Transverse colon (tissue), 4 donors: ENCODE data around the gene P3H4. TPM values are rescaled to one million over a fixed set of nuclear protein-coding genes. Genes with fewer than 3 reads are reported as not detected.

ENCODE experiments used
- DNase-seq: peaks from one replicate; pipeline ENCODE4 v3.0.0-alpha.2; 2019
- H3K27ac ChIP-seq, 4 donors: fragments of 200-600 bp; sonication (generic); 2 replicates each; pipeline ENCODE4 v1.5.1; 2016 to 2018; ENCODE audit warnings: inconsistent platforms in 4 of 4
- H3K27me3 ChIP-seq: fragments of 200-600 bp; sonication (generic); 2 replicates; pipeline ENCODE4 v1.5.1; 2017; ENCODE audit warnings: inconsistent platforms
- H3K36me3 ChIP-seq, 4 donors: fragments of 200-600 bp; sonication (generic); 2 replicates each; pipeline ENCODE4 v1.5.1; 2017 to 2019; ENCODE audit warnings: inconsistent platforms in 4 of 4
- H3K4me1 ChIP-seq, 4 donors: fragments of 200-600 bp; sonication (generic); 2 replicates each; pipeline ENCODE4 v1.5.1; 2017 to 2020; ENCODE audit warnings: inconsistent platforms in 4 of 4
- H3K4me3 ChIP-seq, 4 donors: fragments of 200-600 bp; sonication (generic); 1 replicate in 1 of 4; 2 replicates in 3 of 4; pipeline versions ENCODE4 v1.5.1 to v1.6.1; 2017 to 2019; ENCODE audit warnings: inconsistent platforms in 4 of 4
- H3K9me3 ChIP-seq, 2 donors: fragments of 200-600 bp; sonication (generic); 2 replicates each; pipeline ENCODE4 v1.5.1; 2017 to 2019; ENCODE audit warnings: inconsistent platforms in 2 of 2
- CTCF ChIP-seq, 5 experiments: fragments of 200-600 bp in 3 of 5; fragments of 450-650 bp in 2 of 5; sonication (generic) in 3 of 5; IDR thresholded peaks; 1 replicate in 2 of 5; 2 replicates in 3 of 5; pipeline ENCODE4 v1.5.1; 2016 to 2017; ENCODE audit warnings: antibody characterized with exemption in 5 of 5, inconsistent platforms in 3 of 5, mild to moderate bottlenecking in 2 of 5, moderate library complexity in 1 of 5
- EP300 ChIP-seq: sonication (generic); formaldehyde crosslinking; IDR thresholded peaks from one replicate; pipeline ENCODE4 v1.6.1; 2017; ENCODE audit warnings: antibody characterized with exemption, low read depth
- POLR2A ChIP-seq: fragments of 450-650 bp; IDR thresholded peaks from one replicate; pipeline ENCODE4 v1.6.1; 2016; ENCODE audit warnings: antibody characterized with exemption, mild to moderate bottlenecking, moderate library complexity
- POLR2AphosphoS5 ChIP-seq, 3 donors: sonication (generic); formaldehyde crosslinking; IDR thresholded peaks; one replicate each; pipeline ENCODE4 v1.6.1; 2016; ENCODE audit warnings: antibody characterized with exemption in 3 of 3
- WGBS, 2 donors: methylation state at CpG; one replicate each; pipeline ENCODE4 v1.1.5; 2018; ENCODE audit warnings: low coverage in 1 of 2; 5-methylcytosine and 5-hydroxymethylcytosine counted together
- in situ Hi-C, 4 donors: fragments of 200-750 bp; cut with MboI; loops; one replicate each; pipeline versions ENCODE4 v1.15.0 to v1.15.1; 2017; ENCODE audit warnings: low sequenced_read_pairs in 3 of 4, low pct_ligation_motif_present in 1 of 4, low pct_unique_long_range_greater_than_20kb in 1 of 4
- intact Hi-C: fragments of 100-400 bp; cut with DNase I; formaldehyde crosslinking; loops from one replicate; pipeline ENCODE4 v1.15.1; 2023; ENCODE audit warnings: low total_unique reads
- total RNA-seq, 4 donors: library from RNA; depleted of rRNA; stranded (reverse); fragments of >200 nt; gene quantifications; one replicate each; pipeline ENCODE4 v1.1.0, GENCODE V29; 2016

Gene P3H4
- total RNA-seq, 4 donors from 2014 or later: 18.7 to 39.6 (median 22.5) TPM

DNA sequence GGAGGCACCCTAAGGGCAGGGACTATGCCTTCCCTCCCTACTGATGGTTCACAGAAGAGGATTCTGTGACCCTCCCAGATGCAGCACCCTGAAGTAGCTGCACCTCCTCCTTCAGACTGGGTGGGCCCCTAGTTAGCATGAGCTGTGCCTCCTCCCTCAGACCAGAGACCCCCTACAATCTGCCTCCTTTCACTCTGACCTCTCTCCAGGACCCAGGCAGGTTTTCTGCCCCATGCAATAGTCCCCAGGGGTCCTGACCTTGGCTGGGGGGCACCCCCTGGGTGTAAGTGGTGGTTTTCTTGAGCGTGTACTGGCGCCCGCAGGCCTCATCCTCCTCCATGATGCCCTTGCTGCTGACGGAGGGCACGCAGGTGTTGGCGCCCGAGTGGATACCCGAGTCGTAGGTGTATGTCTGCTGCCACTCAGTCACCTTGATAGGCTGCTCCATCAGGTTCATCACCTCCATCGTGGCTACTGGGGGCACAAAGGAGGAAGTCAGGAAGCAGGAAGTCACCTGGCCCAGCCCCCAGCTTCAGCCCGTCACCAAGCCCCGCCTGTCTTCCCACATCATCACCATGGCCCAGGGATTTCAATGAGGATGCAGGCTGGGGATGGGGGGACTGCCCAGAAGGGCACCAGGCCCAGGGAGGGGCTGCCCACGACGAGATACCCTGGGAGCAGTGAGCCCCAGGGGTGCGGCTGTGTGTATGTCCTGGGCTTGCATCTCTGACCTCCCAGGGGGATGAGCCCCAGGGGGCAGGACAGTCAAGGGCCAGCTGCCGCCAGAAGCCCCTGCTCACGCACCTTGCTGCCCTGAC is 40.2 kb downstream of the P3H4 start:
- TF ChIP-seq CTCF (IDR thresholded peaks at IDR 0.05): no peak
- no peak for TF ChIP-seq EP300
- no peak for TF ChIP-seq POLR2A
- H3K27me3 ChIP-seq: no peaks in the 10 kb centered on the region
- H3K36me3 ChIP-seq: peaks cover 0 to 32% (median 15%) of the 10 kb centered on the region in 4 donors
- 65% methylated on average over 17 of the region's 17 CpGs; no CpG with 5 or more reads in 1 of the 2 donors for WGBS, 2 donors
- intact Hi-C loops: no loop called here
- H3K4me3 ChIP-seq: no peak overlapping the region
- peaks cover 42 to 53% (median 51%) of the 10 kb centered on the region in 4 donors for H3K4me1 ChIP-seq
- no peaks in the 10 kb centered on the region for H3K9me3 ChIP-seq
- peak; percentile 20 for DNase-seq
- in situ Hi-C loops: no loop called here
- peak overlapping the region; percentile 91 to 96 (median 92) for H3K27ac ChIP-seq

DNA sequence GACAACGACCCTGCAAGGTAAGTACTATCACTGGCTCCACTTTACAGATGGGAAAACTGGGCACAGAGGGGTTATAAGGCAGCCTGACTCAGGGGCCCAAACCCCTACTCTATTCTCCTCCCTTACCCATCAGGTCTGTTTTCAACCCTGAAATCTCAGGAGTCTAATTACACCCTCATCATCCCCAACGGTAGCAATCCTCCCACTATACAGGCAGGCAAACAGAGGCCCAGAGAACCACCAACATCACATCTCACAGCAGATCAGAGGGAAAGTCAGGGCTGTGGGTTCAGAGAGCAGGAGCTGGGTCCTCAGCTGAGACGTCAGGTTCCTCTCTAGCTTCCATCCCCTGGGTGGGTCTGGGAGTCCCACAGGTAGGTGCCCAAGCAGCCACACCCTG is 41.8 kb downstream of the P3H4 start:
- DNase-seq: no peak
- peak overlapping the region in 1 of 4 donors; percentile 96 for H3K27ac ChIP-seq
- no peak overlapping the region for H3K4me3 ChIP-seq
- in situ Hi-C loops (no loop called here), intact Hi-C loops (no loop called here)
- 60 to 62% methylated on average over 1 to 3 of the region's 3 CpGs for WGBS, 2 donors
- no peaks in the 10 kb centered on the region for H3K27me3 ChIP-seq
- no peak for TF ChIP-seq CTCF (IDR thresholded peaks at IDR 0.05)
- peaks cover 26 to 37% (median 35%) of the 10 kb centered on the region in 4 donors for H3K4me1 ChIP-seq
- H3K36me3 ChIP-seq: peaks cover 0 to 41% (median 22%) of the 10 kb centered on the region in 4 donors
- no peaks in the 10 kb centered on the region for H3K9me3 ChIP-seq

DNA sequence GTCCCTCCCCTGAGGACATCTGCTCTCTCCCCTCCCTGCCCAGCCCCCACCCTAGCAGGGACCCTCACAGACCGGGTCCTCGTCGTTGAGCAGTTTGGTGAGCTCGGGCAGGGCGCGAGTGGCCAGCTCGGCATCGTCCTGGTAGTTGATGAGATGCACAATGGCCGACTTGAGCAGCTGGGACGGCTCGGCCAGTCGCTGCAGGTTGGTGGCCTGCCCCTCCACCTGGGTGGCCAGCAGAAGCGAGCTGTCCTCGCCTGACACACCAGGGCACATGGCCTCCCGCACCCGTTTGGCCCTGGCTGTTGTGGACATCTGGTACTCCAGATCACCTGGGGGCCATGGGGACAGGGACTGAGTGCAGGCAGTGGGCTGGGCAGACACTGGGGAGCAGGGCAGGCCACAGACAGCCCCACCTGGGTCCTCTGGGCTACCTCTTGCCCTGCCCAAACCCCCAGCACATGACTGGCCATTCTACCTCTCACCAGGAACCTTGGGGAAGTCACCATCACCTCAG is 42.3 kb downstream of the P3H4 start:
- Histone ChIP-seq H3K4me3 (no peak overlapping the region), H3K36me3 (peaks cover 0 to 44% (median 24%) of the 10 kb centered on the region in 4 donors), H3K9me3 (no peaks in the 10 kb centered on the region), H3K4me1 (peaks cover 20 to 32% (median 29%) of the 10 kb centered on the region in 4 donors), H3K27ac (no peak overlapping the region), H3K27me3 (no peaks in the 10 kb centered on the region)
- in situ Hi-C loops (no loop called here), intact Hi-C loops (no loop called here)
- DNase-seq: no peak
- WGBS, 2 donors: 81% methylated on average over 14 of the region's 16 CpGs; no CpG with 5 or more reads in 1 of the 2 donors
- TF ChIP-seq POLR2AphosphoS5 (IDR thresholded peaks at IDR 0.05) (no peak), CTCF (IDR thresholded peaks at IDR 0.05) (no peak), POLR2A (no peak), EP300 (no peak)

DNA sequence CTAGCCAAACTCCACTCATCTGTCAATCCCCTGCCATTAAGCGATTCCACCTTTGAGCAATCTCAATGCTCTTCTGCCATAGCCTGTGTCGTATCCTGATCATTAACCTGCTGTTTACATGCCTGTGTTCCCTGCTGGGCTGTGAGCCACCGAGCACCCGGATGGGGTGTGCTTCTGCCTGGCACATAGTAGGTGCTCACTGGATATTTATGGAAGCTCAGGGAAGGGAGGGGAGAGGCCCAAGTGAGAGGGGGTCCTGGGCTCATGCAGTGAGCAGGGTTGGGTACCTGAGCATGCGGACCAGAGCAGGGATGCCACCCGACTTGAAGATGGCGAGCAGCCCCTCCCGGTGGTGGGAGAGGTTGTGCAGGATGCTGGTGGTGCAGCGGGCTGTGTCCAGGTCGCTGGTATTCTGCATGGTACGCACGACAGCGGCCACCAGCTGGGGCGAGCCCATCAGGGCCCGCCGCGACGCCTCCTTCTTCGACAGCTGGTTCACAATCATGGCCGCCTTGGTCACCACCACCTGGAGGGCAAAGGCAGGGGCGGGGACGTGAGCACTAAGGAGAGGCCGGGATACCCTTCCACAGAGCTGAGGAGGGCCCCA is 43.0 kb downstream of the P3H4 start:
- intact Hi-C loops: no loop called here
- no peak for DNase-seq
- no peaks in the 10 kb centered on the region for H3K27me3 ChIP-seq
- H3K4me1 ChIP-seq: peaks cover 14 to 25% (median 23%) of the 10 kb centered on the region in 4 donors
- H3K27ac ChIP-seq: no peak overlapping the region
- H3K36me3 ChIP-seq: peaks cover 0 to 46% (median 26%) of the 10 kb centered on the region in 4 donors
- no peak for TF ChIP-seq CTCF (IDR thresholded peaks at IDR 0.05)
- no peak for TF ChIP-seq POLR2AphosphoS5 (IDR thresholded peaks at IDR 0.05)
- no peak for TF ChIP-seq POLR2A
- no peak for TF ChIP-seq EP300
- 92% methylated on average over 23 of the region's 23 CpGs; no CpG with 5 or more reads in 1 of the 2 donors for WGBS, 2 donors
- no peaks in the 10 kb centered on the region for H3K9me3 ChIP-seq
- H3K4me3 ChIP-seq: no peak overlapping the region
- in situ Hi-C loops: no loop called here
